Stimulated activated naive B cell treated with anti-CD40 and anti-IgM and Interleukin-4, amounts not matched to agents 10 μg/mL and 1 μg/mL and 100 μg/mL, for 72 hours (primary cell): ENCODE results near the gene EEPD1.
"Not testable (repeated sequence)": the region's sequence is repeated elsewhere in the genome, so short reads cannot be mapped to it uniquely, and the experiment has no call there.

ENCODE experiments used
- ATAC-seq, 2 donors: fragments of 150-1000 bp; cut with Tn5 transposase; replicated peaks; 2 replicates each; pipeline ENCODE4 v1.10.0; 2021; ENCODE audit warnings: moderate library complexity in 1 of 2
- DNase-seq: peaks from one replicate; pipeline ENCODE4 v3.0.0; 2021
- H3K27ac Mint-ChIP-seq: one replicate; pipeline ENCODE4 v1.8.0; 2022; ENCODE audit warnings: mild to moderate bottlenecking, mixed read lengths
- H3K27me3 Mint-ChIP-seq, 2 donors: one replicate each; pipeline ENCODE4 v1.8.0; 2022; ENCODE audit warnings: mixed read lengths in 2 of 2
- H3K36me3 Mint-ChIP-seq, 2 donors: one replicate each; pipeline ENCODE4 v1.8.0; 2022; ENCODE audit warnings: mixed read lengths in 2 of 2, mild to moderate bottlenecking in 1 of 2
- H3K4me1 Mint-ChIP-seq, 2 donors: one replicate each; pipeline ENCODE4 v1.8.0; 2022; ENCODE audit warnings: mixed read lengths in 2 of 2, mild to moderate bottlenecking in 1 of 2
- H3K4me3 Mint-ChIP-seq, 2 donors: one replicate each; pipeline ENCODE4 v1.8.0; 2022; ENCODE audit warnings: mild to moderate bottlenecking in 2 of 2, mixed read lengths in 2 of 2, moderate library complexity in 1 of 2
- H3K9me3 Mint-ChIP-seq, 2 donors: one replicate each; pipeline ENCODE4 v1.8.0; 2022; ENCODE audit warnings: mixed read lengths in 2 of 2, mild to moderate bottlenecking in 1 of 2

EEPD1 gene

GRCh38 chr7:36244001-36244400, 90.9 kb downstream of the EEPD1 start:
- ATAC-seq, H3K4me1 Mint-ChIP-seq, H3K27me3 Mint-ChIP-seq, H3K4me3 Mint-ChIP-seq, H3K27ac Mint-ChIP-seq, DNase-seq, H3K9me3 Mint-ChIP-seq, H3K36me3 Mint-ChIP-seq: not testable (repeated sequence)

- Mint-ChIP-seq H3K4me1 (no peaks in the 10 kb centered on the region), H3K4me3 (no peak overlapping the region), H3K36me3 (no peaks in the 10 kb centered on the region), H3K9me3 (no peaks in the 10 kb centered on the region), H3K27ac (no peak overlapping the region), H3K27me3 (no peaks in the 10 kb centered on the region)
- ATAC-seq (no peak), DNase-seq (no peak)
Observed at GRCh38 chr7:36244429-36244828, 91.4 kb downstream of the EEPD1 start.

- Mint-ChIP-seq H3K9me3 (no peaks in the 10 kb centered on the region), H3K27ac (no peak overlapping the region), H3K4me3 (no peak overlapping the region), H3K4me1 (no peaks in the 10 kb centered on the region), H3K27me3 (no peaks in the 10 kb centered on the region), H3K36me3 (no peaks in the 10 kb centered on the region)
- no peak for ATAC-seq
- no peak for DNase-seq
Observed at GRCh38 chr7:36245684-36246299, 92.7 kb downstream of the EEPD1 start.

- H3K4me1 Mint-ChIP-seq, result no peaks in the 10 kb centered on the region
- H3K27ac Mint-ChIP-seq, result no peak overlapping the region
- ATAC-seq (no peak), DNase-seq (no peak)
- H3K36me3 Mint-ChIP-seq, result peaks cover 0 to under 1% of the 10 kb centered on the region in 2 donors
- H3K4me3 Mint-ChIP-seq, result no peak overlapping the region
- no peaks in the 10 kb centered on the region for H3K27me3 Mint-ChIP-seq
- H3K9me3 Mint-ChIP-seq, result peaks cover 6 to 9% of the 10 kb centered on the region in 2 donors
Observed at GRCh38 chr7:36249091-36249490, 96.0 kb downstream of the EEPD1 start.

GRCh38 chr7:36253699-36254098, 100.6 kb downstream of the EEPD1 start:
- Mint-ChIP-seq H3K27me3 (peaks cover 0 to 3% of the 10 kb centered on the region in 2 donors), H3K36me3 (peaks cover 5 to 8% of the 10 kb centered on the region in 2 donors), H3K9me3 (peaks cover 17 to 20% of the 10 kb centered on the region in 2 donors), H3K27ac (no peak overlapping the region), H3K4me3 (no peak overlapping the region), H3K4me1 (peaks cover 0 to 2% of the 10 kb centered on the region in 2 donors)
- DNase-seq (no peak), ATAC-seq (no peak)

GRCh38 chr7:36258510-36259259, 105.6 kb downstream of the EEPD1 start:
- H3K4me3 Mint-ChIP-seq, H3K27ac Mint-ChIP-seq, DNase-seq, H3K27me3 Mint-ChIP-seq, ATAC-seq, H3K36me3 Mint-ChIP-seq: not testable (repeated sequence)
- H3K9me3 Mint-ChIP-seq, result peaks cover 12 to 16% of the 10 kb centered on the region in 2 donors
- H3K4me1 Mint-ChIP-seq, result peaks cover 10 to 27% of the 10 kb centered on the region in 2 donors

- H3K36me3 Mint-ChIP-seq, result peaks cover 4% of the 10 kb centered on the region in 2 donors
- peaks cover 15 to 34% of the 10 kb centered on the region in 2 donors for H3K4me1 Mint-ChIP-seq
- no peak overlapping the region for H3K4me3 Mint-ChIP-seq
- no peak for ATAC-seq
- no peak overlapping the region for H3K27ac Mint-ChIP-seq
- no peak for DNase-seq
- H3K27me3 Mint-ChIP-seq, result peaks cover 0 to 3% of the 10 kb centered on the region in 2 donors
- H3K9me3 Mint-ChIP-seq, result peaks cover 7 to 8% of the 10 kb centered on the region in 2 donors
Observed at GRCh38 chr7:36260481-36260880, 107.4 kb downstream of the EEPD1 start.

- H3K4me1 Mint-ChIP-seq, result peaks cover 15 to 34% of the 10 kb centered on the region in 2 donors
- H3K27ac Mint-ChIP-seq, result peak overlapping the region; percentile 37
- peaks cover under 1 to 2% of the 10 kb centered on the region in 2 donors for H3K9me3 Mint-ChIP-seq
- DNase-seq (no peak), ATAC-seq (peak; percentile 43 to 62)
- H3K36me3 Mint-ChIP-seq, result peaks cover 0 to 3% of the 10 kb centered on the region in 2 donors
- H3K4me3 Mint-ChIP-seq, result no peak overlapping the region
- H3K27me3 Mint-ChIP-seq, result peaks cover 0 to 3% of the 10 kb centered on the region in 2 donors
Observed at GRCh38 chr7:36261019-36261754, 108.1 kb downstream of the EEPD1 start.

GRCh38 chr7:36262309-36263094, 109.4 kb downstream of the EEPD1 start:
- peaks cover 6 to 10% of the 10 kb centered on the region in 2 donors for H3K27me3 Mint-ChIP-seq
- no peak overlapping the region for H3K27ac Mint-ChIP-seq
- no peaks in the 10 kb centered on the region for H3K36me3 Mint-ChIP-seq
- no peak for DNase-seq
- H3K4me1 Mint-ChIP-seq, result peaks cover 15 to 34% of the 10 kb centered on the region in 2 donors
- no peak for ATAC-seq
- no peak overlapping the region for H3K4me3 Mint-ChIP-seq
- peaks cover 2 to 3% of the 10 kb centered on the region in 2 donors for H3K9me3 Mint-ChIP-seq

- peaks cover 2 to 4% of the 10 kb centered on the region in 2 donors for H3K9me3 Mint-ChIP-seq
- no peak for ATAC-seq
- H3K36me3 Mint-ChIP-seq, result no peaks in the 10 kb centered on the region
- no peak for DNase-seq
- peaks cover 13 to 34% of the 10 kb centered on the region in 2 donors for H3K4me1 Mint-ChIP-seq
- H3K27ac Mint-ChIP-seq, result no peak overlapping the region
- H3K27me3 Mint-ChIP-seq, result peaks cover 4 to 10% of the 10 kb centered on the region in 2 donors
- H3K4me3 Mint-ChIP-seq, result no peak overlapping the region
Observed at GRCh38 chr7:36263095-36263484, 110.0 kb downstream of the EEPD1 start.

GRCh38 chr7:36264123-36264801, 111.2 kb downstream of the EEPD1 start:
- ATAC-seq (peak; percentile 88), DNase-seq (no peak)
- Mint-ChIP-seq H3K27ac (peak overlapping the region; percentile 42), H3K9me3 (peaks cover 2 to 4% of the 10 kb centered on the region in 2 donors), H3K4me3 (no peak overlapping the region), H3K4me1 (peaks cover 13 to 34% of the 10 kb centered on the region in 2 donors), H3K27me3 (peaks cover 7 to 10% of the 10 kb centered on the region in 2 donors), H3K36me3 (no peaks in the 10 kb centered on the region)

- peaks cover 13 to 34% of the 10 kb centered on the region in 2 donors for H3K4me1 Mint-ChIP-seq
- no peak overlapping the region for H3K4me3 Mint-ChIP-seq
- H3K9me3 Mint-ChIP-seq, result peaks cover 2 to 4% of the 10 kb centered on the region in 2 donors
- H3K27ac Mint-ChIP-seq, result no peak overlapping the region
- no peak for DNase-seq
- no peak for ATAC-seq
- H3K27me3 Mint-ChIP-seq, result peaks cover 7 to 10% of the 10 kb centered on the region in 2 donors
- H3K36me3 Mint-ChIP-seq, result no peaks in the 10 kb centered on the region
Observed at GRCh38 chr7:36264913-36265516, 112.0 kb downstream of the EEPD1 start.

GRCh38 chr7:36265680-36266079, 112.6 kb downstream of the EEPD1 start:
- DNase-seq, result no peak

More at GRCh38 chr7:36265680-36266079, 112.6 kb downstream of the EEPD1 start:
- no peak for ATAC-seq
- H3K27ac Mint-ChIP-seq, result no peak overlapping the region
- peaks cover 2 to 4% of the 10 kb centered on the region in 2 donors for H3K9me3 Mint-ChIP-seq
- peaks cover 13 to 34% of the 10 kb centered on the region in 2 donors for H3K4me1 Mint-ChIP-seq
- no peak overlapping the region for H3K4me3 Mint-ChIP-seq
- peaks cover 7 to 10% of the 10 kb centered on the region in 2 donors for H3K27me3 Mint-ChIP-seq
- H3K36me3 Mint-ChIP-seq, result no peaks in the 10 kb centered on the region
